NCI-H1694 treated with DMSO at 0.1 percent for 48 hours (cell line): ENCODE measurements around the gene KNG1.
"Not testable (repeated sequence)": the region's sequence is repeated elsewhere in the genome, so short reads cannot be mapped to it uniquely, and the experiment has no call there.

Source experiments
- DNase-seq: peaks from one replicate; lab custom pipeline; 2025; lab: John Stamatoyannopoulos, UW

Gene KNG1

GRCh38 chr3:186717039-186717457 lies at the start of gene KNG1:
Gene KNG1 (plus strand): TSS chr3:186717359. CDS start chr3:186717543, 184 bp downstream.
- no peak for DNase-seq

- no peak for DNase-seq
Observed at GRCh38 chr3:186668426-186668825, 48.7 kb upstream of the KNG1 start.

GRCh38 chr3:186669378-186670084 lies 47.6 kb upstream of the KNG1 start:
- DNase-seq, result no peak

GRCh38 chr3:186670155-186670554 lies 47.0 kb upstream of the KNG1 start:
- no peak for DNase-seq

GRCh38 chr3:186671051-186671450 lies 46.1 kb upstream of the KNG1 start:
- no peak for DNase-seq

GRCh38 chr3:186678604-186679003 lies 38.6 kb upstream of the KNG1 start:
- DNase-seq, result no peak

GRCh38 chr3:186679151-186679550 lies 38.0 kb upstream of the KNG1 start:
- DNase-seq, result no peak

GRCh38 chr3:186680869-186681268 lies 36.3 kb upstream of the KNG1 start:
- DNase-seq, result no peak

- no peak for DNase-seq
Observed at GRCh38 chr3:186682812-186683211, 34.3 kb upstream of the KNG1 start.

- no peak for DNase-seq
Observed at GRCh38 chr3:186683979-186684378, 33.2 kb upstream of the KNG1 start.

- not testable (repeated sequence) for DNase-seq
Observed at GRCh38 chr3:186686475-186686874, 30.7 kb upstream of the KNG1 start.

- DNase-seq, result no peak
Observed at GRCh38 chr3:186687120-186687651, 30.0 kb upstream of the KNG1 start.

GRCh38 chr3:186690304-186690703 lies 26.9 kb upstream of the KNG1 start:
- not testable (repeated sequence) for DNase-seq

GRCh38 chr3:186691676-186692075 lies 25.5 kb upstream of the KNG1 start:
- no peak for DNase-seq

GRCh38 chr3:186693843-186694242 lies 23.3 kb upstream of the KNG1 start:
- no peak for DNase-seq

- no peak for DNase-seq
Observed at GRCh38 chr3:186694288-186695032, 22.7 kb upstream of the KNG1 start.

GRCh38 chr3:186696522-186696921 lies 20.6 kb upstream of the KNG1 start:
- DNase-seq, result no peak

- DNase-seq, result no peak
Observed at GRCh38 chr3:186697510-186697909, 19.6 kb upstream of the KNG1 start.

- no peak for DNase-seq
Observed at GRCh38 chr3:186700267-186700666, 16.9 kb upstream of the KNG1 start.

GRCh38 chr3:186702451-186702850 lies 14.7 kb upstream of the KNG1 start:
- not testable (repeated sequence) for DNase-seq

GRCh38 chr3:186705882-186706780 lies 11.0 kb upstream of the KNG1 start:
- no peak for DNase-seq
